Sigmoid colon (tissue), 4 donors: ENCODE data around the gene FANCC.

ENCODE experiments used
- EP300 ChIP-seq, 4 donors: sonication (generic); formaldehyde crosslinking; IDR thresholded peaks; one replicate each; pipeline ENCODE4 v1.6.1; 2017; ENCODE audit warnings: antibody characterized with exemption in 4 of 4
- POLR2A ChIP-seq, 2 donors: fragments of 450-650 bp; IDR thresholded peaks; one replicate each; pipeline ENCODE4 v1.6.1; 2016; ENCODE audit warnings: antibody characterized with exemption in 2 of 2, mild to moderate bottlenecking in 2 of 2, moderate library complexity in 2 of 2
- POLR2AphosphoS5 ChIP-seq, 4 donors: sonication (generic); formaldehyde crosslinking; IDR thresholded peaks; one replicate each; pipeline ENCODE4 v1.6.1; 2017; ENCODE audit warnings: antibody characterized with exemption in 4 of 4
- TF ChIP-seq, protein P1 (sequence below), 4 experiments: fragments of 450-650 bp in 3 of 4; fragments of 200-600 bp in 1 of 4; IDR thresholded peaks; one replicate each; pipeline ENCODE4 v1.5.1; 2016 to 2019; ENCODE audit warnings: antibody characterized with exemption in 4 of 4, mild to moderate bottlenecking in 3 of 4, moderate library complexity in 2 of 4

DNA sequence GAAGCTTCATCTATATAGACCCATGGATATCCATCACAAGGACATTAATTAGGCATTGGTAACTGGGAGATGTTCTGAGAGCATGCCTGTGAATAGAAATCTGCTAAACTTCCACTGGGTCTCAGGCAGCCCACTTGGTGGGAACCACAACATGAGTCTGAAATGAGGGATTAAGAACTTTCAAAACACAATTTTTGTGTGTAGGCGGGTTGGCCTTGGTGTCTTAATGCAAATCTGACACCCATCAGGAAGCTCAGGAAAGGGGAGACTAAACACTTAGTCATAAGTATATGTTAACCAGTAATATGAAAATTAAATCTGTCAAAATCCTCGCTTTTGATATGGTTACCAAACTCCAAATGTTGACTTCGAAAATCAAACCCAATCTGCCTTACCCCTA lies 113.2 kb downstream of the FANCC start:
- TF ChIP-seq, protein P1, sequence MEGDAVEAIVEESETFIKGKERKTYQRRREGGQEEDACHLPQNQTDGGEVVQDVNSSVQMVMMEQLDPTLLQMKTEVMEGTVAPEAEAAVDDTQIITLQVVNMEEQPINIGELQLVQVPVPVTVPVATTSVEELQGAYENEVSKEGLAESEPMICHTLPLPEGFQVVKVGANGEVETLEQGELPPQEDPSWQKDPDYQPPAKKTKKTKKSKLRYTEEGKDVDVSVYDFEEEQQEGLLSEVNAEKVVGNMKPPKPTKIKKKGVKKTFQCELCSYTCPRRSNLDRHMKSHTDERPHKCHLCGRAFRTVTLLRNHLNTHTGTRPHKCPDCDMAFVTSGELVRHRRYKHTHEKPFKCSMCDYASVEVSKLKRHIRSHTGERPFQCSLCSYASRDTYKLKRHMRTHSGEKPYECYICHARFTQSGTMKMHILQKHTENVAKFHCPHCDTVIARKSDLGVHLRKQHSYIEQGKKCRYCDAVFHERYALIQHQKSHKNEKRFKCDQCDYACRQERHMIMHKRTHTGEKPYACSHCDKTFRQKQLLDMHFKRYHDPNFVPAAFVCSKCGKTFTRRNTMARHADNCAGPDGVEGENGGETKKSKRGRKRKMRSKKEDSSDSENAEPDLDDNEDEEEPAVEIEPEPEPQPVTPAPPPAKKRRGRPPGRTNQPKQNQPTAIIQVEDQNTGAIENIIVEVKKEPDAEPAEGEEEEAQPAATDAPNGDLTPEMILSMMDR (IDR thresholded peaks at IDR 0.05): no peak
- TF ChIP-seq POLR2AphosphoS5 (IDR thresholded peaks at IDR 0.05): no peak
- no peak for TF ChIP-seq POLR2A (IDR thresholded peaks at IDR 0.05)
- TF ChIP-seq EP300 (IDR thresholded peaks at IDR 0.05): no peak
